RKO (cell line): Measurements from ENCODE around the gene HYAL2.

Source experiments
- DNase-seq: peaks from one replicate; pipeline ENCODE4 v3.0.0-alpha.2; 2016; ENCODE audit warnings: low spot score

Gene HYAL2

DNA sequence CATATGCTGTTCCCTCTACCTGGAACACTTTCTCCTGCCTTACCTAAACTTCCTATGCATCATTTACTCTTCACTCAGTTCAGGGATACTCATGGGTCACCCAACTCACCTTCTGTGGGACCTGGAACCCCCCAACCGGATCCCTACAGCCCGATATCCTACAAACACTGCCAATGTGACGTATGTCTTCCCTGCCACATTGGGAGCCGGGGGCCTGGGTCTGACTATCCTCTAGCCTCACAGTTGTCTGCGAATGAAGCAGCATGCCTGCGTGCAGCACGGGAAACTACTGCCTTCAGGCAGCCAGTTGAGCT is 27.6 kb upstream of the HYAL2 start:
- no peak for DNase-seq

DNA sequence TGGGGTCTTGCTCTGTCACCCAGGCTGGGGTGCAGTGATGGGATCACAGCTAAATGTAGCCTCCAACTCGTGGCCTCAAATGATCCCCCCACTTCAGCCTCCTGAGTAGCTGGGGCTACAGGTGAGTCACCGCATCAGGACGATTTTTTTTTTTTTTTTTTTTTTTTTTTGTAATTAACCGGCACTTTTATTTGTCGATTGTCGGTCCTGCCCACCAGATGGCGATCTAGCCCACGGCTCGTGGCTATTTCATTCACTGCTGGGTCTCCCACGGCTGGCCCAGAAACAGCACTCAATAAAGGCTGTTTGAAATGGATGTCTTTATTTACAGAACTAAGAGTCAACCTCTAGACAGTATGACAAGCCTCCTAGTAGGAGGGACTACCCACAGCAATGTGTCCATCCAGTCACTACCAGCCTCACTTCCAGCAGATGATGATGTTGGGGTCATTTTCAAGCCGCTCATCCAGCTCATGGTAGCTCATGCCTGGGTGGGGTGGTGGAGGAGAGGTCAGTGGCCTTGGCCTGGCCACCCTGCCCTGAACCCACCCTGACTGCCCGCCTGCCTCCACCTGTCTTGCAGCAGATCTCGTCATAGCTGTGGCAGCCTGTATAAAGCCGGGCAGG is 24.8 kb upstream of the HYAL2 start:
- peak; percentile 77 for DNase-seq

DNA sequence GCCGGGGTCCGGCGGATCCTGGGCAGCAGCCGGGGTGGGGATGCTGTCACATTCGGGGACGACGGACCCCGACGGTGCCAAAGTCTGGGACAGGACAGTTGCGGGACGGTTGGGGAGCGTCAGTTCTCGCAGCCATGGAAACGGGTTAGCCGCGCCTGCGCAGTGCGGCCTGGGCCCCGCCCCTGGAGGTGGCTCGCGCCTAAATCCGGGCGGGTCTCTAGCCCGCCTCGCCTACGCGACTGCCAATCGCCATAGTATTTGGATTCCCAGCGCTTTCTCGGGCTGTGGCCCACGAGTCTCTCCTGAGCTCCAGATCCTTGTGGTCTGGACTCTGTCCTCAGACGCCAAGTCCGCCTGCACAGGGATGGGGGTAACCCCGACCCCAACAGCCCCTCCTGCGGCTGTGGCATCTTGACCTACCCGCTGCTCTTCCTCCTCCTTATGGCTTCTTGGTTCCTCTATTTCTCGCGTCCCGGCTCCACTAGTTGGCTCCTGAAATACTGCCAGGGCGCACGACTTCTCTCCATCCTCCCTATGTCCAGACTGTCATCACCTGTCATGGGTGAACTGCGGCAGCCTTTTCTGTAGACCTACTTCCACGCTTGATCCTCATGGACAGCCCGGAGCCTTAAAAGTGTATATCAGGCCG is 23.2 kb upstream of the HYAL2 start, which contains the start of gene ZMYND10:
ZMYND10 (minus strand) TSS at position 147 of the 649 bp plus-strand sequence. CDS start 153 bp downstream, outside the sequence.
- no peak for DNase-seq

DNA sequence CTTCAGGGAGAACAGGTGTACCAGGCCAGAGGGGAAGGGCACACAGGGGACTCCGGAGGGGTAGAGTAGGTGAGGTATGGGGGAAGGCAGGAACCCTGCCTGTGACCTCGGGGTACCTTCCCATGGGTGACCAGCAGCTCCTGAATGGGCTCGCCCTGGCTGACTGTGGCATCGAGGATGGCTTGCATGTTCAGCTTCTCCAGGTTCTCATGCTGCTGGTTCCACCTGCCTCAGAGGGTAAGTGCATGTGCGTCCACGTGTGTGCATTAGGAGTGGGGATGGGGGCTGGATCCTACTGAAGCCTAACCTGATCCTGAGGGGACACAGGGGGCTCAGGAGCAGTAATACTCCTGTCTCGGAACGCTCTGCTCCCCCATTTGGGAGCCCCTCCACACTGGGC is 22.5 kb upstream of the HYAL2 start:
- no peak for DNase-seq

DNA sequence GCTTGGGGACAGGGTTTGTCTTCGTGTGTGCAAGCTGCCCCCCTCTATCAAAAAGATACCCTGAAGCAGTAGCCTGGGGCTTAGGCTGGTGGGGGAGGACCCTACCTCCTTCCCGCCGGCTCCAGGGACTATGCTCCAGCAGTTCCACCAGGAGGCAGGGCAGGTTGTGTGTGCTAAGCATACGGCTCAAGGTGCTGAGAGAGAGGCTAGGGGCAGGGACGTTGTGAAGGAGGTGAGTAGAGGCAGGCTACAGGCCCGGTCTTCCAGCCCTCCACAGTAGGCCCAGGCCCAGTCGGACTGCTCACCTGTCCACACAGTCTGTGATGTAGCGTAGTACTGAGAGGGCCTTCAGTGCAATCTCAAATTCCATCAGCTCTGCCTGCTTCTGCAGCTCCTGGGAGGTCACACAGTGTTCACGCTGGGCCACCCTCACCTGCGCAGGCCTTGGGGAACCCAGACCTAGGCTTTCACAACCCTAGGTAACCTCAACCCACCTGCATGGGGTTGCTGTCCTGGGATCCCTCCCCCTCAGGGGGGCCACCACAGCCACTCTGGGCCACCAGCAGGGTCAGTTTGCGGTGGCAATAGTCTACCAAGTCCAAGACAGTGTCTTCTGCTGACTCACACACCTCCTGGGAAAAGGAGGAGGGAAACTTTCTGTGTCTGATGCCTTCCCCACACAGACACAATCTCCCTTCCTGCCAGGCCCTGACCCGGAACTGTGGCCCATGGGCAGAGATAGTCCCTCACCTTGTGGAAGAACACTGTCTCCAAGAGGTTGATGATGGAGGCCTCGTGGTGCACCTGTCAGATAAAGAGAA is 20.5 kb upstream of the HYAL2 start:
- DNase-seq = no peak

DNA sequence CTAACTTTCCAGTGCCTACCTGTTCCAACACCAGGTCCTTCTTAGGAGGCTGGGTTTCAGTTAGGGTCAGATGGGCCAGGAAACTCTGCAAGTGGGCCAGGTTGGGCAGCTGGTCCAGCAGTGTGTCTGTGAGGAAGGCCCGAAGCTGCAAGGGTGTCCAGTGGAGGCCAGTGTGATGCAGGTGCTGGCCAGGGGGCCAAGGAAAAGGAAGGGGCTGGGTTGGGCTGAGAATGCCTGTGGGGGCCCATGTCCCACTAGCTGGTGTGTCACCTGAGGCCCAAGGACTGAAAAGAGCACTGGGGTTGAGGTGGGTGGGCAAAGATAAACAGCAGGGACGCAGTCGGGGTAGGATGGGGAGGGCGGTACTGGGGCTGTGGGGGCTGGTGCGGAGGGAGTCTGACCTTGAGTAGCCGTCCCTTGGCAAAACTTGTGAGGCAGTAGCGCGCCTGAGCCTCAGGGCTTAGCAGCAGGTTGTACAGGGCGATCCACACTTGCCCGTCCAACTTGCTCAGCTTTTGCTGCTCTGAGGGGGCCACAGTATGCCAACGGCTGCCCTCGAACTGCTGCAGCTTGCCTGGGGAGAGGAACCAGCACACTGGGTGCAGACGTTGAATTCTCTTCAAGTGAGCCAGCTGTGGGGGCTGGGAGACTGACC is 19.6 kb upstream of the HYAL2 start:
- no peak for DNase-seq

DNA sequence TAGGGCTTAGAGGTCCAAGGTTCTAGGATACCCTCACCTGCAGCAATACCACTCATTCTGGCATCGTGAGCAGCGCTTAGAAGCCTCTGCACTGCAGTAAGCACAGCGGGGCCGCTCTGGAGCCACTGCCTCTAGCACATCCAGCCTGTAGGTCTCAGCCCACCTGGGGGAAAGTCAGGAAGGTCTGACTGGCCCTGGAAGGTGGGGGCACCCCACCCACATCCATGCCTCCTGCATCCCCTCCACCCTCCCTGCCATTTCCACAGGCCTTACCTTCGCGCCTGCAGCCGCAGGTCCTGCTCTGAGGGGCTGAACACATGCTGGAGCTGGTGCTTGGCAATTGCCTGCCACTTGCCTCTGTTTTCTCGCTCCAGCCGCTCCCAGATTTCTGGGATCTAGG is 19.0 kb upstream of the HYAL2 start:
- DNase-seq = no peak

DNA sequence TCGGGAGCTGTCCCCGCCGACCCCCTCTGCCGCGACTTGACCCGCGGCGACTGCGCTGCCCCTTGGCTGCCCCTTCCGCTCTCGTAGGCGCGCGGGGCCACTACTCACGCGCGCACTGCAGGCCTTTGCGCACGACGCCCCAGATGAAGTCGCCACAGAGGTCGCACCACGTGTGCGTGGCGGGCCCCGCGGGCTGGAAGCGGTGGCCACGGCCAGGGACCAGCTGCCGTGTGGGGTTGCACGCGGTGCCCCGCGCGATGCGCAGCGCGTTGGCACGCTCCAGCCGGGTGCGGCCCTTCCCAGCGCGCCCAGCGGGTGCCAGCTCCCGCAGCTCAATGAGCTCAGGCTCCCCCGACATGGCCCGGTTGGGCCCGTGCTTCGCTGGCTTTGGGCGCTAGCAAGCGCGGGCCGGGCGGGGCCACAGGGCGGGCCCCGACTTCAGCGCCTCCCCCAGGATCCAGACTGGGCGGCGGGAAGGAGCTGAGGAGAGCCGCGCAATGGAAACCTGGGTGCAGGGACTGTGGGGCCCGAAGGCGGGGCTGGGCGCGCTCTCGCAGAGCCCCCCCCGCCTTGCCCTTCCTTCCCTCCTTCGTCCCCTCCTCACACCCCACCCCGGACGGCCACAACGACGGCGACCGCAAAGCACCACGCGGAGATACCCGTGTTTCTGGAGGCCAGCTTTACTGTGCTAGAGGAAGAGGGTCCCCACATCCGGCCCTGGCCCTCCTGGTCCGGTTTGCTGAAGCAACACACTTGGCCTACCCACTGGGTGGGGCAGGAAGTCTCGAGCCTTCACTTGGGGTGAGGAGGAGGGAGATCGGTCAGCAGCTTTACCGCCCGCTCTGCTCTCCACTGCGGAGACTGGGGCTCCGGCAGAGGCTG is 18.1 kb upstream of the HYAL2 start, which contains the start of gene RASSF1:
RASSF1 (minus strand) TSS at position 389 of the 882 bp plus-strand sequence; CDS start at position 358, 31 bp downstream.
- no peak for DNase-seq

DNA sequence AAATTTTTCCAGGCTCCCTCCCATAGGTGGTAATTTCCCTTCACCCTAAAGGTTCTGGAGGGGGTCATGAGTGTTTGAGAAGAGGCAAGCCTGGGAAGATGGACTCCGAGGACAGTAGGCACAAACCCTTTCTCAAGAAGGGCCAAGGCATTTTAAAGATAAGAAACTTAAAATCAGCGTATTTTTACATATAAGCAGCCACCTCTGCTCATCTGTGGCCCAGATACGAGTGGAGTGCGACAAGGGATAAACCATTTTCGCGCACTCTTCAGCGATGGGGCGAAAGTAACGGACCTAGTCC is 17.6 kb upstream of the HYAL2 start:
- DNase-seq = no peak

DNA sequence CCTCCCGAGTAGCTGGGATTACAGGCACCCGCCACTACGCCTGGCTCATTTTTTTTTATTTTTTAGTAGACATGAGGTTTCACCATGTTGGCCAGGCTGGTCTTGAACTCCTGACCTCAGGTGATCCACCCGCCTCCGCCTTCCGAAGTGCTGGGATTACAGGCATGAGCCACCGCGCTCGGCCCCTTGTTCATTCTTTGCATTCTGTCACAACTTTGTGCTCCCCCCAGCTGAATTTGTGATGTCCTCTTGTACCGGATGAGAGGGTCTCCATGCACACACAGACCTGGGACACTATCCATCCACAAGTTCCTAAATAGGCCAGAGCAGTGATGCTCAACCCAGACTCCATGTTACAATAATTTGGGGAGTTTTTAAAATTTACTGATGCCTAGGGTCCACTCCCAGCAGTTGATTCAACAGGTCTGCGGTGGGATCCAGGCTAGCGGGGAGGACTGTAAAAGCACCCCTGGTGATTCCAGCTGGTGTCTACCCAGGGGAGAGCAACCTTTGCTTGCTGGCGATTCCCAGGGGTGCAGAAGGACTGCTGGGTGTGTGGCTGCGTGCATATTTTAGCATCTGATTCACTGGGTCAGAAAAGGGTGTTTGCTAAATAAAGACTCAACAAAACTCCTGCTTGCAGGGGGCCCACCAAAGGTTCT is 17.1 kb upstream of the HYAL2 start:
- DNase-seq = no peak

DNA sequence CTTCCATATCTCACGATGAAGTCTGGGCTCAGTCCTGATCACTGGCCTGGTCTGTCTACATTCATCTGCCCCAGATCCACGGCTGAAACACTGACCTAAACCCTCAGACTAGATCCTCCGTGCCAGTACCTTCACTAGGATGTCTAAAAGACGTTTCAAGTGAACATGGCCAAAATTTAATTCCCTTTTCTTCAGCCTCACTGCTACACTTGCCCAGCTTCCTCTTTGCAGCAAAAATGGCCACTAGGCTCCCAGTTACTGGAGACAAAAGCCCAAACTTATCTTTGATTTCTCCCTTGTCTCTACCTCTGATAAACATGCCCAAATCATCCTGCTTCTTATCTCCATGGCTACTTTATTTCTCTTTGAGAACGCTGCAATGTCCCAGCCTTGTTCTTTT is 16.4 kb upstream of the HYAL2 start:
- DNase-seq = no peak

DNA sequence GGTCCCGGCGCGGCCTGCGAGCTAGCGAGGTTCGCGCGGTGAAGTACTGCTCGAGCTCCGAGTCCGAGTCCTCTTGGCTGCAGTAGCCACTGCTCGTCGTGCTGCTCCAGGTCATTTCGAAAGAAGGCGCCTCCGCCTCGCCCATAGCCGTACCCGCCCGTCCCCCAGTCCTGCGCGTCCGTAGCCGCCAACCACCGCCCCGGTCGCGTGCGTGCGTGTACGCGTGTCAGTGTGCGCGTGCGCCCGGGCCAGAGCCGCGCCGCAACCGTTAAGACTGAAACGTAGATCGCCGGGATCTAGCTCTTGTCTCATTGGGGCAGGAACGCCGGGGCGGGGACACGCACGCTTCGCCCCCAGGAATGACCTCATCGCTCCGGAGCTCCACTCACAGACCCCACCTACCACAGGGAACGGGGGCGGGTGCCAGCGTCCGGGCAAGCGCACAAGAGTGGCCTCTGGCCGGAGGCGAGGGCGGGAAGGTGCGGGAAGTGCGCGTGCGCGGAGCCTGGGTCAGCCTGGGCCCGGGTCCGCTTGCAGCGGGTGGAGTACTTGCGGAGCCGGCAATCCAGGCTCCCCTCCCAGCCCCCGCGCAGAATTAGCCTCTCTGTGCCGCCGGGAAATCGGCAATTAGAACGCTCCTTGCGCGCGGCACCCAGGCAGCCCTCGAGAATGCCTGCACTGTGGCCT is 14.8 kb upstream of the HYAL2 start:
- peak; percentile 99 for DNase-seq

DNA sequence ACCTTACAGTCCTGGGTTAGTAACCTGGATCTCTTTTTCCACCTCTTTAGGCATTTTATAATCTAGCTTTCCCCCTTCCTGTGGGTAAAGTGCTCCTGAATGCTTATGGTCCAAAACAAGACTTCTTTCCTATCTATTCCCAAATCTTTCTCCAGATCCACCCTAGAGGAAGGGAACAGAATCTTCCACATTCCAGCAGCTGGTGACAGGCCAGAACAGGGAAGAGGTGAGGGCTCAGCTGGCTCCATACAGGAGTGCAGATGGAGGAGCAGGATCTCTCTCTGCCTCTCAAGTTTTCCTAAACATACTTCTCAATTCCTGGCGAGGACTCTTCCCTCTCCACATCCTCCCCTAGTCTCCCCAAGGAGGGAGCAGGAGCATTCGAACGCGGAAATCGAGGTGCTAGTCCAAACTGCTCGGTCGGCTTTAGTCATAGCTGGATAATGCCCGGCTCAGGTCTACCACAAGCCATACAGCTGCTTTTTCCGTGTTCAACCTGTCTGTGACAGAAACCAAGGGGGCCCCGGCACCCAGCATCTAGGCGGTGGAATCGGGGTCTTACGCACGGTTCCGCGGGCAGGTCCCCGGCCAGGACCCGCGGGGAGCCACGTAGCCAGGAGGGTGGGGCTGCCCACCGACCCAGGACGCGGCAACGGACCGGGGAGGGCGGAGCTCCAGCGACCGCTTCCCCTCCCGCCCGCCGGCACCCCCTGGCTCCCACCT is 14.1 kb upstream of the HYAL2 start:
- peak; percentile 62 for DNase-seq

DNA sequence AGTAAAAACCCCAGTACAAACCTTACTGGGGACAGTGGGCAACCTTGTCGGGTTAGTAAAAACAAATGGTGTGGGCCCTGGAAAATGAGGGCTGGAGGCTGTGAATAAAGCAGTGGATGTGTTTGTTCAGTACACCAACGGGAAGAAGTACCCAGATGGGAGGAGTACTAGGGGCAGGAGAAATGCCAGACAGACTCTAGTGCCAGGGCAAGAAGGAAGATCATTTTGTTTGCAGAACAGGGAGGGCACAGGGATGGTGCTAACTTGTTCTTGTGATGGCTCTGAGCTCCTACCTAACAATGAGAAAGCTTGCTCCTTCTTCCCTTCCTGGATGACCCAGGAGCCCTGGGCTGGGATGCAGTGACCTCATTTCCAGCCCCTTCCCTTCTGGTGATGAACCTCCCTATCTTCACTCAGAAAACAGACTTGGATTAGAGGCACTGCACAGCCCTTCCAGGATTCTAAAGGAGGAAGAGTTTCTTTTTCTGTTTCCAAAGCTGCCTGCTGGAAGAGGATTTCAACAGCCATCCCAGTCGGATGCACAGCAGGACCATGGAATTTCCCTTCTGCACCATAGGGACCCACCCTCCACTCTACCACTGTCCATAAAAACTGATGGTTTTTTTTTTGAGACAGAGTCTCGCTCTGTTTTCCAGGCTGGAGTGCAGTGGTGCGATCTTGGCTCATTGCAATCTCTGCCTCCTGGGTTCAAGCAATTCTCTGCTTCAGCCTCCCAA is 12.0 kb upstream of the HYAL2 start:
- DNase-seq = no peak

DNA sequence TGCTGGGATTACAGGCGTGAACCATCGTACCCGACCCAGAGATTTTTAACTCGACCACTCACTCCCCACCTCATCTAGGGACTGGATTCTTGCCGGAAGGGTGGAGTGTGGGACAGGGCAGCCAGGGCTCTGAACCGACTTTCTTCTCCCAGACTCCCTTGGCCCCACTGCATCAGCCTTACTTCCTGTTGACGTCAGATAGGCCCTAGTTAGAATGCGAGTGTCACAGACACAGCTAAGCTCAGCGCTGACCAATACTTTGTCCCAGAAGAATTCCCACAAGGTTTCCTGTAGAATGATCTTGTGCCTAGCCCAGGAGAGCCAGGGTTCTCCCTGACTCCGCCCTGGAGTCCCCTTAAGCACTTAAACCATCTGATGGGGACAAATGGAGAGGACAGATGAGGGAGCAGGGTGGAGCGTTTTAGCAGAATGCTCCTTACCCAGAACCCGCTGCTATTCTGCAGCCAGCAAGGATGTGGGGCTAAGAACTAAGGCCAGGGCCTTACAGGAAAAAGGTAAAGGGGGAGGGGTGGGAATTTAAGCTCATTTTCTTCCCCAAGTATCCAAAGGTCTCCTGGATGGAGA is 11.3 kb upstream of the HYAL2 start:
- no peak for DNase-seq

DNA sequence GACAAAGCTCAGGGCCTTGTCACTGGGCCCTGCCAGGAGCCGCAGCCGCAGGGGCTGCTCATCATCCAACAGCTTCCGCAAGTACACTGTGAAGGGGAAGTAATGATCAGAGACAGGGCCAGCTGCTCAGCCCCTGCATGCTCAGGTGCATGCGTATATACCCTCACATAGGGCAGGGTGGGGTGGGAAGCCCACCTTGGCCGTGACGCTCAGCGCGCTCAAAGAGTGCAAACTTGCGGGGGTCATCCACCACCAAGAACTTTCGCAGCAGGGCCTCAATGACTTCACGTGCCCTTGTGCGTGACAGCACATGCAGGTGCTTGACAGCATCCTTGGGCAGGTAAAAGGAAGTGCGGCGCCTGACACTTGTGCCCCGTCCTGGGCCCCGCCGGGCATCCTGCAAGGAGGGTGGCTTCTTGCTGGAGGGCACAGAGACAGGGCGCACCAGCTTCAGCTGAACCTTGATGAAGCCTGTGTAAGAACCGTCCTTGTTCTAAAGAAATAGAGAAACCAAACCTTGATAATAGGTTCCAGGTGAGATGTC is 8.9 kb upstream of the HYAL2 start:
- no peak for DNase-seq

DNA sequence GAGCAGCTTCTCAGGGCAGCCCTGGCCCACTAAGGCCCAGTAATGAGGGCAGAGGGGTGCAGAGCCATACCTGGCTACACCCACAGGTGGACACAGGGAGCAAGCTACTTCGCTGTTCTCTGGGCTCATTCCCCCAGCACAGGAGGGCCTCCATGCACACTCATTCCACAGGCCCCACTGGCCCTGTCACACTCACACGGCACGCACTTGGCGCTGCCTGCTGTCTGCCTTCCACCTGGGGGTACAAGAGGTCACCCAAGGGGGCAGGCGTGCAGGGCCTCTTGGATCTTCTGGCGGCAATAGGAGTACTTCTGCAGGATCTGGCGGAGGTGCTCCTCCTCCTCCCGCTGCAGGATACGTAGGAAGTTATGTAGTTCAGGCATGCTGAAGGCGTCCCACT is 7.8 kb upstream of the HYAL2 start:
- no peak for DNase-seq

DNA sequence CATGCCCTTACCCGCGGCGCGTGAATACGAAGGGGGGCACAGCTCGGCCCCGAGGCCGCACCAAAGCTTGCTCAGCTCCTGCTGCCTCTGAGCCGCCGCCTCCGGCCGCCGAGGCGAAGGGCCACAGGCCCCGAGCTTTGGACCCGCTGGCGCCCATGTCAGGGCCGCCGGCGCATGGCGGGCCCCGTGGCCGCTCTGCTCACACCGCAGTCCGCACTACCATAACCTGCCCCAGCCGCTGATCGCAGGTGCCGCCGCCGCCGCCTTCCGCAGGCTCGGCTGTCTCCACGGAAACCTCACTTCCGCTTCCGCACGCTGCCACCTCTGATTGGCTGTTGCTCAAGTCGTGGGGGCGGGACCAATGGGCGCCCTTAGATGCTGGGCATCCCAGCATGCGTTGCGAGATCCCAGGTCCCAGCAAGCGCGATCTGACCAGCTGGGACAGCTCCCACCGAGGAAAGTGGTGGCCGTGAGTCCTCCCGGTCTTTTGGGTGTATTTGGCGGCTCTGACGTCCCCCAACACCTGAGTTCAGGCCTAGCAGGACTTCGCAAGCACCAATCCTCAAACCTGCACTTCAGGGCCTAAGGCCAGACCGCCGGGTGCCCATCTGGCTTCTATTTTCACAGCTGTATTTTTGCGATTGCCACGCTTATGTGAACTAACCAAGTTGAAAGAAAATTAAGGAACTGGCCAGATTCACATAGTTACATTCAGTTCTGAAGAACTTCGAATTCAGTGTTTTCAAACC is 5.6 kb upstream of the HYAL2 start, which contains the start of gene TUSC2:
TUSC2 (minus strand) TSS at position 281 of the 749 bp plus-strand sequence; CDS start at position 157, 124 bp downstream.
- peak; percentile 97 for DNase-seq
